HEK293 (cell line): ENCODE measurements around the gene XDH.
A peak's percentile ranks its signal among the peaks of the same experiment; 100 is the strongest.

Source experiments
- KLF17 ChIP-seq: fragments of 450-650 bp; formaldehyde crosslinking; IDR thresholded peaks from 2 replicates; pipeline ENCODE4 v1.5.1; 2016; ENCODE audit warnings: missing biosample characterization, missing genetic modification characterization
- KLF8 ChIP-seq: fragments of 450-650 bp; formaldehyde crosslinking; IDR thresholded peaks from 2 replicates; pipeline ENCODE4 v1.5.1; 2016; ENCODE audit warnings: missing biosample characterization, missing genetic modification characterization
- MEIS1 ChIP-seq: sonication (generic); formaldehyde crosslinking; IDR thresholded peaks from 2 replicates; pipeline ENCODE4 v1.8.1; 2022; ENCODE audit warnings: missing genetic modification reagents, mild to moderate bottlenecking, borderline replicate concordance
- PATZ1 ChIP-seq: fragments of 450-650 bp; formaldehyde crosslinking; IDR thresholded peaks from 2 replicates; pipeline ENCODE4 v1.5.1; 2016; ENCODE audit warnings: missing biosample characterization, missing genetic modification characterization
- SP7 ChIP-seq: fragments of 450-650 bp; formaldehyde crosslinking; IDR thresholded peaks from 2 replicates; pipeline ENCODE4 v1.5.1; 2016; ENCODE audit warnings: missing biosample characterization, missing genetic modification characterization
- TRIM28 ChIP-seq: IDR thresholded peaks from 2 replicates; pipeline ENCODE4 v1.6.1; 2011; ENCODE audit warnings: low read length, control low read depth, borderline replicate concordance
- ZBTB26 ChIP-seq: fragments of 450-650 bp; formaldehyde crosslinking; optimal IDR thresholded peaks from 2 replicates; pipeline ENCODE3; 2016; ENCODE audit warnings: missing biosample characterization, mild to moderate bottlenecking, missing genetic modification characterization
- ZBTB8A ChIP-seq: fragments of 450-650 bp; formaldehyde crosslinking; IDR thresholded peaks from 2 replicates; pipeline ENCODE4 v1.5.1; 2016; ENCODE audit warnings: missing biosample characterization, missing genetic modification characterization
- ZFP3 ChIP-seq: fragments of 450-650 bp; formaldehyde crosslinking; IDR thresholded peaks from 2 replicates; pipeline ENCODE4 v1.5.1; 2016; ENCODE audit warnings: low read depth, missing biosample characterization, missing genetic modification characterization
- ZNF112 ChIP-seq: fragments of 450-650 bp; formaldehyde crosslinking; IDR thresholded peaks from 2 replicates; pipeline ENCODE4 v1.5.0; 2017; ENCODE audit warnings: missing biosample characterization, missing genetic modification characterization
- ZNF138 ChIP-seq: fragments of 450-650 bp; formaldehyde crosslinking; IDR thresholded peaks from 2 replicates; pipeline ENCODE4 v1.5.1; 2016; ENCODE audit warnings: missing biosample characterization, missing genetic modification characterization, borderline replicate concordance
- ZNF148 ChIP-seq: fragments of 450-650 bp; formaldehyde crosslinking; IDR thresholded peaks from 2 replicates; pipeline ENCODE4 v1.5.0; 2017; ENCODE audit warnings: missing biosample characterization, missing genetic modification characterization, borderline replicate concordance
- ZNF155 ChIP-seq: fragments of 450-650 bp; formaldehyde crosslinking; IDR thresholded peaks from 2 replicates; pipeline ENCODE4 v1.5.1; 2016; ENCODE audit warnings: missing biosample characterization, missing genetic modification characterization
- ZNF16 ChIP-seq: fragments of 450-650 bp; formaldehyde crosslinking; IDR thresholded peaks from 2 replicates; pipeline ENCODE4 v1.5.1; 2016; ENCODE audit warnings: low read depth, missing biosample characterization, missing genetic modification characterization
- ZNF174 ChIP-seq: fragments of 450-650 bp; formaldehyde crosslinking; IDR thresholded peaks from 2 replicates; pipeline ENCODE4 v1.5.0; 2017; ENCODE audit warnings: missing biosample characterization, mild to moderate bottlenecking, missing genetic modification characterization
- ZNF19 ChIP-seq: fragments of 450-650 bp; formaldehyde crosslinking; IDR thresholded peaks from 2 replicates; pipeline ENCODE4; 2016; ENCODE audit warnings: missing biosample characterization, missing genetic modification characterization, low read depth
- ZNF341 ChIP-seq: fragments of 450-650 bp; formaldehyde crosslinking; IDR thresholded peaks from 2 replicates; pipeline ENCODE4; 2016; ENCODE audit warnings: low read depth, missing biosample characterization, missing genetic modification characterization
- ZNF350 ChIP-seq: fragments of 450-650 bp; formaldehyde crosslinking; IDR thresholded peaks from 2 replicates; pipeline ENCODE4 v1.5.0; 2017; ENCODE audit warnings: missing biosample characterization, mild to moderate bottlenecking, missing genetic modification characterization
- ZNF394 ChIP-seq: fragments of 450-650 bp; formaldehyde crosslinking; IDR thresholded peaks from 2 replicates; pipeline ENCODE4 v1.5.1; 2016; ENCODE audit warnings: missing biosample characterization, missing genetic modification characterization, mild to moderate bottlenecking, moderate library complexity, borderline replicate concordance
- ZNF433 ChIP-seq: fragments of 450-650 bp; formaldehyde crosslinking; IDR thresholded peaks from 2 replicates; pipeline ENCODE4 v1.5.1; 2016; ENCODE audit warnings: missing biosample characterization, missing genetic modification characterization, low read depth
- ZNF518A ChIP-seq: fragments of 450-650 bp; formaldehyde crosslinking; conservative IDR thresholded peaks from 2 replicates; pipeline ENCODE4 v1.5.1; 2016; ENCODE audit warnings: low read depth, missing biosample characterization, missing genetic modification characterization
- ZNF692 ChIP-seq: fragments of 450-650 bp; formaldehyde crosslinking; IDR thresholded peaks from 2 replicates; pipeline ENCODE4 v1.5.1; 2016; ENCODE audit warnings: missing biosample characterization, missing genetic modification characterization
- ZSCAN4 ChIP-seq: fragments of 450-650 bp; formaldehyde crosslinking; IDR thresholded peaks from 2 replicates; pipeline ENCODE4 v1.5.1; 2017; ENCODE audit warnings: missing biosample characterization, missing genetic modification characterization

Gene XDH

GRCh38 chr2:31334311-31335026 lies 80.1 kb downstream of the XDH start (continued):
- TF ChIP-seq SP7 (tag by site-specific recombination) (peak; percentile 94), ZNF148 (tag by site-specific recombination) (no peak), ZFP3 (tag by site-specific recombination) (no peak), ZNF341 (tag by site-specific recombination) (no peak), MEIS1 (CRISPR knock-in tag) (no peak), ZNF350 (no peak), ZNF174 (tag by site-specific recombination) (no peak), ZNF692 (0 out of 2 replicates have a peak, but pooled peaks have one; percentile 27), ZSCAN4 (tag by site-specific recombination) (peak; percentile 40; the same call in 1 of the 2 replicates), ZNF19 (tag by site-specific recombination) (no peak), ZNF518A (tag by site-specific recombination) (no peak), TRIM28 (peak; percentile 30; the same call in 1 of the 2 replicates), ZNF138 (no peak), ZNF112 (no peak), KLF17 (tag by site-specific recombination) (peak; percentile 42; the same call in 1 of the 2 replicates), ZNF16 (no peak), ZNF394 (tag by site-specific recombination) (peak; percentile 70), ZBTB8A (tag by site-specific recombination) (no peak), ZNF433 (tag by site-specific recombination) (no peak), ZBTB26 (tag by site-specific recombination) (no peak), ZNF155 (tag by site-specific recombination) (no peak), KLF8 (peak; percentile 79), PATZ1 (tag by site-specific recombination) (no peak)
